Measurements from ENCODE around the gene PPP1R2.

PPP1R2 gene

DNA sequence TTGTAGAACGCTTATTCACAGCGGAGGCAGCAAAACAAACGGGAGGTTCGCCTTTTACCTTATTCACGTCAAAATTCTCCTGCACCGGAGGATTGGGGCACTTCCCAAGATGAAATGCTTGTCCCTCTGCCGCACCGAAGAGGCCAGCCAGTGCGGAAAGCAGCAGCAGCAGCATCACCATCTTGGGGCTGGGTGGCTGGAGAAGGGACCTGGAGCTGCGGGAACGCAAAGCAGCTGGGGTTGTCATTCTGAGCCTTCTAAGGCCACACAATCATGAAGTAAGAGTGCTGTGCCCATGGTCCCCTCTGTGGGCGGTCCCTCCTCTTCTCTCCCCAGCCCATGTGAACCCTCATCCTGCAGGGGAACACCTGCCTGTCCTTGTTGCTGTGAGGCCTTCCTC lies 36.2 kb upstream of the PPP1R2 start:
- no peak overlapping the region for H3K9ac ChIP-seq (ENCODE audit: low read length)
- H3K4me1 ChIP-seq (ENCODE audit: control insufficient read depth, low read depth, low read length): no peaks in the 10 kb centered on the region
- H3K36me3 ChIP-seq (ENCODE audit: control insufficient read depth, low read depth, low read length): no peaks in the 10 kb centered on the region
- H3K27ac ChIP-seq (ENCODE audit: low read length): no peak overlapping the region
- no peak overlapping the region for H3K4me3 ChIP-seq (ENCODE audit: low read length)
- no peaks in the 10 kb centered on the region for H3K27me3 ChIP-seq (ENCODE audit: control insufficient read depth, insufficient read depth, low read length)
- no peaks in the 10 kb centered on the region for H3K9me3 ChIP-seq (ENCODE audit: control insufficient read depth, low read depth, low read length)

DNA sequence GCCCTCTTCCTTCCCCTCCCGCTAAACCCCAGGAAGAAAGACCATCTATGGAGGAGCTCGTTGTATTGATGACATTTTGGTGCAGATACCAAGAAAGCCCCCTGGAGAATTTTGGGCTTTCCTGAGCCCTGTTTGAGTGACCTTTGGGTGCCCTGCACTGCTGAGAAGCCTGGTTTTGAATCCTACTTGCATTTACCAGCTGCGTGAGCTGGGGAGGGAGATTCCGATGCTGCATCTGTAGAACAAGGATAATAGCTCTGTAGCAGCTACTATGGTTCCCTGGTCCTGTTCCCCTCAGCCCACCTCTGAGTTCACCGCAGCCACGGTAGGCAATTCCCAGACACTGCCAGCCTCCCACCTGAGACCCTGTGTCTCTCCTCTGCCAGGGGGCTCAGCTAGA lies 35.4 kb upstream of the PPP1R2 start:
- no peaks in the 10 kb centered on the region for H3K27me3 ChIP-seq (ENCODE audit: control insufficient read depth, insufficient read depth, low read length)

DNA sequence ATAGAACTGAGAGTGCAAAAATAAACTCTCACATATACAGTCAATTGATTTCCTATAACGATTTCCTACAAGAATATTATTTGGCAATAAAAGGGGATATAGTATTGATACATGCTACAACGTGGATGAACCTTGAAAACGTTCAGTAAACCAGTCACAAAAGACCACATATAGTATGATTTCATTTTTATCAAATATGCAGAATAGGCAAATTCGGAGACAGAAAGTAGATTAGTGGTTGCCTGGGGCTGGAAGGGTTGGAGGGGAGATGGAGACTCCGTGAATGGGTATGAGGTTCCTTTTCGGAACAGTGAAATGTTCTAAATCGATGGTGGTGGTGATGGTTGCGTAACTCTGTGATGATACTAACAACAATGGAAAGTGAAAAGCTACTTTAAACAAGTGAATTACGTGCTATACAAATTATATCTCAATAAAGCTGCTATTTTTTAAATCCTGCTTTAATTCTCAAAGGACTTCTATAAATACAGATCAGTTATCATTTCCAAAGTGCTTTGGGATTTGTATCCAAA lies 34.6 kb upstream of the PPP1R2 start:
- H3K27me3 ChIP-seq (ENCODE audit: control insufficient read depth, insufficient read depth, low read length): no peaks in the 10 kb centered on the region

More for the DNA sequence above, 35.4 kb upstream of the PPP1R2 start:
- Histone ChIP-seq H3K9ac (ENCODE audit: low read length) (no peak overlapping the region), H3K27ac (ENCODE audit: low read length) (no peak overlapping the region), H3K4me3 (ENCODE audit: low read length) (no peak overlapping the region), H3K4me1 (ENCODE audit: control insufficient read depth, low read depth, low read length) (peaks cover 5% of the 10 kb centered on the region), H3K9me3 (ENCODE audit: control insufficient read depth, low read depth, low read length) (no peaks in the 10 kb centered on the region), H3K36me3 (ENCODE audit: control insufficient read depth, low read depth, low read length) (no peaks in the 10 kb centered on the region)

DNA sequence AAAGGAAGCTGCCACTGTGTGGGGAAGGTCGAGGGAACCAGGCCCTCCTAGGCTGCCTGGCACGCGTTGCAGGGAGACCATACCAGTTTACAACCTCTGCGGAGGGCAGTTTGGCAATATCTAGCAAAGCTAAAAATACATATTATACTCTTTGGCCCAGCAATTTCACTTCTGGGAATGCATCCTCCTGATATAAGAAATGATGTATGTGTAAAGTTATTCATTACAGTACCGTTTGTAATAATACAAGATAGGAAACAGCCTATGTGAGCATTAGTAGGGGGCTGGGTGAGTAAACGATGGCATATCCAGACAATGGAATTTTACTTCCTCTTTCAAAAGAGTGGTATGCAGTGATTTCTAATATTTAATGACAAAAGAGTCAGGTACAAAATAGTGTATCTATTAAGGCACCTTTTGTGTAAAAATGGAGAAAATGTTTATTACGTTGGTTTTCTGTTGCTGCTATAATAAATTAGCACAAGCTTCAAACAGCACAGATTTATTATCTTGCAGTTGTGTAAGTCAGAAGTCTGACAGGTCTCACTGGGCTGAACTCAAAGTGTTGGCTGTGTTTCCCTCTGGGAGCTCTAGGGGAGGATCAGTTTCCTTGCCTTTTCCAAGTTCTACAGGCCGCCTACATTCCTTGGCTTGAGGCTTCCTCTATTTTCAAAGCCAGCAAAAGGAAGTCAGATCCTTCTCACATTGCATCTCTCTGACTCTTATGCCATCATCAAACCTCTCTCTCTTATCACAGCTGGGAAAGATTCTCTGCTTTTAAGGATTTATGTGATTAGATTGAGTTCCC lies 31.6 kb upstream of the PPP1R2 start:
- Histone ChIP-seq H3K9ac (ENCODE audit: low read length) (no peak overlapping the region), H3K9me3 (ENCODE audit: control insufficient read depth, low read depth, low read length) (no peaks in the 10 kb centered on the region), H3K36me3 (ENCODE audit: control insufficient read depth, low read depth, low read length) (no peaks in the 10 kb centered on the region), H3K4me3 (ENCODE audit: low read length) (no peak overlapping the region), H3K27ac (ENCODE audit: low read length) (no peak overlapping the region), H3K4me1 (ENCODE audit: control insufficient read depth, low read depth, low read length) (peaks cover 6% of the 10 kb centered on the region), H3K27me3 (ENCODE audit: control insufficient read depth, insufficient read depth, low read length) (no peaks in the 10 kb centered on the region)

More for the DNA sequence above, 34.6 kb upstream of the PPP1R2 start:
- H3K9me3 ChIP-seq (ENCODE audit: control insufficient read depth, low read depth, low read length): no peaks in the 10 kb centered on the region
- no peak overlapping the region for H3K9ac ChIP-seq (ENCODE audit: low read length)
- no peaks in the 10 kb centered on the region for H3K36me3 ChIP-seq (ENCODE audit: control insufficient read depth, low read depth, low read length)
- H3K4me3 ChIP-seq (ENCODE audit: low read length): no peak overlapping the region
- no peak overlapping the region for H3K27ac ChIP-seq (ENCODE audit: low read length)
- peaks cover 6% of the 10 kb centered on the region for H3K4me1 ChIP-seq (ENCODE audit: control insufficient read depth, low read depth, low read length)

DNA sequence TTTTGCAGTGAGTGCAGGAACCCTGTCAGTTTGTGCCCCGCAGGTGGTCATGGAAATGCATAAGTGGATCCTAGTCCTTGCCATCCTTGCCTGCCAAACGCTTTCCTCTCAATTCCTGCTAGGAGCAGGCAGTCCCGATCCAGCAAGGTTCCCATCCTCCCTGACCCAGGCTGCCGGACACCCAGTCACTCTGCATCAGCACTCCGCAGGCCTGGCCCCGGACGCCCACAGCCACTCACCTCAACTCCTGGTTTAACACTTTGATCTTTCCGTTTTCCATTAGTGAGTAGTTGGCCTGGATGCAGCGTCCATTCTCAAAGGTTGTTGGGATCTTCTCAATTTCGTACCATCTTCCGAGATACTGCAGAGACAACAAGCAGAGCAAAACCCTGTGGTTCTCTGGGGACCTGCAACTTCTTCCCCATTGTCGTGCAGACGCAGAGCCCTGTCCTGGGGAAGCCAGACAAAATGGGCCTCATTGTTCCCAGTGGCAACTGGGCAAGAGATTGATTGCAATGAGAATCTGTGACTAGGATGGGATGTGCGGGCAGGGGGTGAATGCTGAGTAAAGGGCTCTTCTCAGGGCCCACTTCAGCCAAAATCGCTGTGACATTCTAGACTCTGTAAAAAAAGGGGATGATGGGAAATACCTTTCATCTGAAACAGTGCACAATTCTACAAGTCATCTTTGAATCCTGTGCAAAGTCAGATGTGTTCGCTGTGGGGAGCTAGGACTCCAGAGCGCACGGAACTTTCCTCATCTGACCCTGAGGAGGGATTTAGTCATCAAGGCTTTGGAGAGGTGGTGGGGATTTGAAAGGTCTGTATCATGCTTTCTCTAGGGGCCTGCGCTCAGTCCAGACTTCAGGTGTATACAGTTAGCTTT lies 30.7 kb upstream of the PPP1R2 start:
- H3K4me1 ChIP-seq (ENCODE audit: control insufficient read depth, low read depth, low read length): peaks cover 6% of the 10 kb centered on the region
- H3K36me3 ChIP-seq (ENCODE audit: control insufficient read depth, low read depth, low read length): no peaks in the 10 kb centered on the region
- no peak overlapping the region for H3K27ac ChIP-seq (ENCODE audit: low read length)
- no peak overlapping the region for H3K9ac ChIP-seq (ENCODE audit: low read length)
- no peak overlapping the region for H3K4me3 ChIP-seq (ENCODE audit: low read length)
- no peaks in the 10 kb centered on the region for H3K27me3 ChIP-seq (ENCODE audit: control insufficient read depth, insufficient read depth, low read length)
- H3K9me3 ChIP-seq (ENCODE audit: control insufficient read depth, low read depth, low read length): no peaks in the 10 kb centered on the region

DNA sequence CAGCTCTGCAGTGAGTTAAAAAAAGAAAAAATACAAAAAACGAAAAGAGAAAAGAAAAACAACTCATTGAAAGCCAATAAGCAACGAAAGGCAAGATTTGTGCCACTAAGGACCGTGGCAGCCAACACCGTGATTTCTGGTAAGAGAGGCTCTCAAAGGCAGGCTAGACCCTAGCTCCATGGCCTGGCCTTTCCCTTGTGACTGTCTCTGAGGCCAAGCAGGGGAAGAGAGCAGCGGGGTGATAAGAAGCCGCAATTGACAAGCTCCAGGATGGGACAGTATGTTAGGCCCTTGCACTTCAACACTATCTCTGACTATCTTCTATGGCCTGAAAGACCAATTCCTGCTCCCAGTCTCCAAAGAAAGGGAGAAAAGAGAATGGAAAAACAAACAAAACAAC lies 28.2 kb upstream of the PPP1R2 start:
- no peak overlapping the region for H3K9ac ChIP-seq (ENCODE audit: low read length)
- no peak overlapping the region for H3K4me3 ChIP-seq (ENCODE audit: low read length)
- no peaks in the 10 kb centered on the region for H3K9me3 ChIP-seq (ENCODE audit: control insufficient read depth, low read depth, low read length)
- H3K4me1 ChIP-seq (ENCODE audit: control insufficient read depth, low read depth, low read length): peaks cover 6% of the 10 kb centered on the region
- no peaks in the 10 kb centered on the region for H3K36me3 ChIP-seq (ENCODE audit: control insufficient read depth, low read depth, low read length)
- no peaks in the 10 kb centered on the region for H3K27me3 ChIP-seq (ENCODE audit: control insufficient read depth, insufficient read depth, low read length)
- H3K27ac ChIP-seq (ENCODE audit: low read length): no peak overlapping the region

DNA sequence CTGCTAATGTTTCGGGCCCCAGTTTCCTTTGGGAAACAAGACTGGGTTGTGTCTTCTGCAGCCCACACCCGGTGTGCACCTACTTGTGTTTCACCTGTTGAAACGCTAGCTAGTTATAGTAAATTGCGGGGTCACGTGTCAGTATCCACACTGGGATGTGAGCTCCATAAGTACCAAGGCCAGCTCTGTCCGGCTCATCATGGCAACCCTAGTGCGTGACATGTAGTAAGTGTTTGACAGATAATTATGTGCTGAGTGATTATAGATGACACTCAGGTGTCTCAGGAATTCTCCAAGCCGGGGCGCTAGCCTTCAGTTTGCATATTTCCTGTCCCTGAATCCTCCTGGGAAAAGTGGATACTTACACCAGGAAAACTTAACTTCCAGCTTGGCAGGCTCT lies 27.8 kb upstream of the PPP1R2 start:
- no peak overlapping the region for H3K4me3 ChIP-seq (ENCODE audit: low read length)
- no peak overlapping the region for H3K9ac ChIP-seq (ENCODE audit: low read length)
- peaks cover 6% of the 10 kb centered on the region for H3K4me1 ChIP-seq (ENCODE audit: control insufficient read depth, low read depth, low read length)
- H3K27me3 ChIP-seq (ENCODE audit: control insufficient read depth, insufficient read depth, low read length): no peaks in the 10 kb centered on the region
- H3K36me3 ChIP-seq (ENCODE audit: control insufficient read depth, low read depth, low read length): no peaks in the 10 kb centered on the region
- no peaks in the 10 kb centered on the region for H3K9me3 ChIP-seq (ENCODE audit: control insufficient read depth, low read depth, low read length)
- no peak overlapping the region for H3K27ac ChIP-seq (ENCODE audit: low read length)

DNA sequence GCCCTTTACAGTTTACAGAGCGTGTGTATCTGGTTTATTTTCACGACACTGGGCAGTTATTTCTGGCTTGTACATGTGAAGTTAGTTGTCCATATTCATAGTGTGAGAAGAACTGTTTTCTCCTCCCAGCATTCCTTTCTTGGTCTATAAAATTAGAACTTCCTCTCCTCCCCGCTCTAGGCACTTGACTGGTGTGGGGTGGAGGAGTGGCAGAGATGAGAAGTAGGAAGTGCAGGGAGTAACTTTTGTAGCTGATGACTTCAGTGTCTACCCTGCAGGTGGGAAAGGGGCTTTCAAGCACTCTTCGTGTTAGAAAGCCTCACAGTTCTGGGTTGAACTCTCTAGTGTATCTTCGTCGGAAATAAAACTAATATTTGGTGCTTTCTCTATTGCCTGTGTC lies 27.2 kb upstream of the PPP1R2 start:
- Histone ChIP-seq H3K9me3 (ENCODE audit: control insufficient read depth, low read depth, low read length) (no peaks in the 10 kb centered on the region), H3K4me3 (ENCODE audit: low read length) (no peak overlapping the region), H3K4me1 (ENCODE audit: control insufficient read depth, low read depth, low read length) (peaks cover 6% of the 10 kb centered on the region), H3K27me3 (ENCODE audit: control insufficient read depth, insufficient read depth, low read length) (no peaks in the 10 kb centered on the region), H3K27ac (ENCODE audit: low read length) (no peak overlapping the region), H3K9ac (ENCODE audit: low read length) (no peak overlapping the region), H3K36me3 (ENCODE audit: control insufficient read depth, low read depth, low read length) (no peaks in the 10 kb centered on the region)

DNA sequence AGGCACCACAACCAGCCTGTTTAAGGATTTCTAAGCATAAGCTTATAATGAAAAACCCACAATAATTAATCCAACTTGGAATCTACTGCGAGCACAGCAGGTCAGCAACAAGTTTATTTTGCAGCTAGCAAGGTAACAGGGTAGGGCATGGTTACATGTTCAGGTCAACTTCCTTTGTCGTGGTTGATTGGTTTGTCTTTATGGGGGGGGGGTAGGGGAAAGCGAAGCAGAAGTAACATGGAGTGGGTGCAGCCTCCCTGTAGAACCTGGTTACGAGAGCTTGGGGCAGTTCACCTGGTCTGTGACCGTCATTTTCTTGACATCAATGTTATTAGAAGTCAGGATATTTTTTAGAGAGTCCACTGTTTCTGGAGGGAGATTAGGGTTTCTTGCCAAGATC lies 25.5 kb upstream of the PPP1R2 start:
- no peaks in the 10 kb centered on the region for H3K36me3 ChIP-seq (ENCODE audit: control insufficient read depth, low read depth, low read length)
- H3K9ac ChIP-seq (ENCODE audit: low read length): no peak overlapping the region
- no peaks in the 10 kb centered on the region for H3K9me3 ChIP-seq (ENCODE audit: control insufficient read depth, low read depth, low read length)
- no peak overlapping the region for H3K27ac ChIP-seq (ENCODE audit: low read length)
- no peaks in the 10 kb centered on the region for H3K27me3 ChIP-seq (ENCODE audit: control insufficient read depth, insufficient read depth, low read length)
- H3K4me1 ChIP-seq (ENCODE audit: control insufficient read depth, low read depth, low read length): peaks cover 1% of the 10 kb centered on the region
- no peak overlapping the region for H3K4me3 ChIP-seq (ENCODE audit: low read length)

DNA sequence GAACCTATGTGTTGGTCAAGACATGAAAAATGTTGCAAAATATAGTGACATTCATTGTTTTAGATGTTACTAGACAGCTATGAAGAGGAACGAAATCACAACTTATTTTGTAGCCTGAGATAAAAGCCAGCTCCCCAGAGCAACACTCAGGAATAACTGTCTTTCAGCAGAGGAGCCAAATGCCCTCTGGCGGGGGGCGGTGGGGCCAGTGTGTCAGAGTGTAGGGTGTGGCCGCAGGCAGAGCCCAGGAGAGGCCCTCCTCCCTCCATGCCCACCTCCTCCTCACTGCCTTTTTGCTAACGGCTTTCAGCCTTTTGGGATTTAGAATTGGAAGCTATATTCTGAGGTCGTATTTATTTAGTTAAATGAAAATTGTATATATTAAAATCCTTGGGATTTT lies 23.7 kb upstream of the PPP1R2 start:
- H3K27me3 ChIP-seq (ENCODE audit: control insufficient read depth, insufficient read depth, low read length): no peaks in the 10 kb centered on the region
- H3K4me3 ChIP-seq (ENCODE audit: low read length): no peak overlapping the region
- H3K4me1 ChIP-seq (ENCODE audit: control insufficient read depth, low read depth, low read length): no peaks in the 10 kb centered on the region
- no peak overlapping the region for H3K27ac ChIP-seq (ENCODE audit: low read length)
- H3K36me3 ChIP-seq (ENCODE audit: control insufficient read depth, low read depth, low read length): no peaks in the 10 kb centered on the region
- no peak overlapping the region for H3K9ac ChIP-seq (ENCODE audit: low read length)
- H3K9me3 ChIP-seq (ENCODE audit: control insufficient read depth, low read depth, low read length): no peaks in the 10 kb centered on the region

DNA sequence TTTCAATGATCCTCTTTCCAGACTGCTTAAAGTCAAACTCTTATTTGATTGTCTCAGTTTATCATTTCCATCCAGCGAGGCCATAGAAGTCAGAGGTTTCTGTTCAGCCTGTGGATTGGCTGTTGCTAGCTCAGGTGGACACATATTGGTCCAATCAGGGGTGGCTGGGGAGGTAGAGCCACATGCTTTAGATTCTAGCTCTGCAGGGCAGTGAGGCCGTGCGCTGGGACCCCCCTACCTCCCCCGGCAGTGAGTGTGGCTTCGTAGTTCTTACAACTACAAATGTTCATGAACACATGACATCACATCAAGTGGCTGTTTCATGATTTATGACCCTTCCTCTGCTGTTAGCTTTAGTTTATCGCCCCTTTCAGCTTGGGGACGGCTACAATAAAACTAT lies 22.6 kb upstream of the PPP1R2 start:
- Histone ChIP-seq H3K9ac (ENCODE audit: low read length) (no peak overlapping the region), H3K9me3 (ENCODE audit: control insufficient read depth, low read depth, low read length) (no peaks in the 10 kb centered on the region), H3K4me3 (ENCODE audit: low read length) (no peak overlapping the region), H3K4me1 (ENCODE audit: control insufficient read depth, low read depth, low read length) (no peaks in the 10 kb centered on the region), H3K36me3 (ENCODE audit: control insufficient read depth, low read depth, low read length) (no peaks in the 10 kb centered on the region), H3K27ac (ENCODE audit: low read length) (no peak overlapping the region), H3K27me3 (ENCODE audit: control insufficient read depth, insufficient read depth, low read length) (no peaks in the 10 kb centered on the region)

All from iPS-18a (cell line).